ENCODE results near the gene WDR88.
"Not testable (repeated sequence)": the region's sequence is repeated elsewhere in the genome, so short reads cannot be mapped to it uniquely, and the experiment has no call there.

Gene WDR88

DNA sequence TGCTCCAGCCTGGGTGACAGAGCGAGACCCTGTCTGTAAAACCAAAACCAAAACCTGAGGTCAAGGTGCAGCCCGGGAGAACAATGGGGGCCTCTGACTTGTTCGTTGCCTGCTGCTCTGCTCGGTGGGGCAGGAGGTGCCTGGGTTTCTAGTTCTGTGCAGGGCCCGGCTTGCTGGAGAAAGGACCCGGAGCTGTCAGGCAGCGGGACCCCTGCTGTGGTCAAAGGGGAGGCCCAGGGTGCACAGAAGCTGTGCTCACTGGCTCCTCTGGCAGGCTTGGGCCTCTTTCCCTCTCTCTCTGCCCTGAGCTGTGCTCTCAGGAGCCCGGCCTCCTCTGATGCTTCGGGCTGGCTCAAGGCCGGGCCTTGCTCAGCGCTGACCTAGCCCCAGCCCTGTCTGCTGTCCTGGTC is 65.7 kb downstream of the WDR88 start:
- DNase-seq (ENCODE audit: low read depth in 2 of 2), result no peak

- DNase-seq (ENCODE audit: low read depth in 2 of 2), result no peak
Measured at GRCh38 chr19:33198169-33198568, 66.3 kb downstream of the WDR88 start.

GRCh38 chr19:33199441-33200265 is 67.7 kb downstream of the WDR88 start:
- DNase-seq (ENCODE audit: low read depth in 2 of 2), result no peak

- DNase-seq (ENCODE audit: low read depth in 2 of 2), result no peak
Measured at GRCh38 chr19:33201473-33201872, 69.6 kb downstream of the WDR88 start.

- DNase-seq (ENCODE audit: low read depth in 2 of 2), result no peak
Measured at GRCh38 chr19:33201886-33202545, 70.1 kb downstream of the WDR88 start.

GRCh38 chr19:33202546-33203507 is 70.9 kb downstream of the WDR88 start:
- no peak for DNase-seq (ENCODE audit: low read depth in 2 of 2)

DNA sequence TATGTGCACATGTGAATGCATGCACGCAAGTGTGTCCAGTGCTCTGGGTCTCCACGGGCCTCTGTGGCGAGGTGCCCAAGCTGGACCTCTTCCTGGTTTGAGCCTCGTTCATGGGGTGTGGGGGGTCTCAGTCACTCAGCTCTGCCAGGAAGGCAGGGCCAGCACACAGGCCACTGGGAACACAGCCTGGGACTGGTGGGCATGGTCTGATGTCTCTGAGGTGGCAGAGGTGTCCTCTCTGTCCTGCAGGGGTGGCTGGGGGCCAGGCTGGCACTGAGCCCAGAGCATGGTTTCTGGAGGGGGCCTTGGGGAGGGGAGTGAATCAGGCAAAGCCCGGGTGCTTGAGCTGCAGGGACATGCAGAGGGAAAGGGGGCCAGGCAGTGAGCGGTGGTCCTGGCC is 71.6 kb downstream of the WDR88 start:
- no peak for DNase-seq (ENCODE audit: low read depth in 2 of 2)

- no peak for DNase-seq (ENCODE audit: low read depth in 2 of 2)
Measured at GRCh38 chr19:33204136-33204973, 72.4 kb downstream of the WDR88 start.

DNA sequence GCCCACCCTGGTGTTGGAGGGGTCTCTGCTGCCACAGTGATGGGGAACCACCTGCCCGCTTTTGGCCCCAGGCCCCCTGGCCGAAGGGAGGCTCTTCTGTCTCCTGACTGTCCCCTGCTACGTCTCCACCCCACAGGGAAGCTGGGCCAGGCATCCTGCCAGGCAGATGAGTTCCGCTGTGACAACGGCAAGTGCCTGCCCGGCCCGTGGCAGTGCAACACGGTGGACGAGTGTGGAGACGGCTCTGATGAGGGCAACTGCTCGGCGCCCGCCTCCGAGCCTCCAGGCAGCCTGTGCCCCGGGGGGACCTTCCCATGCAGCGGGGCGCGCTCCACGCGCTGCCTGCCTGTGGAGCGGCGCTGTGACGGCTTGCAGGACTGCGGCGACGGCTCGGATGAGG is 73.2 kb downstream of the WDR88 start:
- no peak for DNase-seq (ENCODE audit: low read depth in 2 of 2)

DNA sequence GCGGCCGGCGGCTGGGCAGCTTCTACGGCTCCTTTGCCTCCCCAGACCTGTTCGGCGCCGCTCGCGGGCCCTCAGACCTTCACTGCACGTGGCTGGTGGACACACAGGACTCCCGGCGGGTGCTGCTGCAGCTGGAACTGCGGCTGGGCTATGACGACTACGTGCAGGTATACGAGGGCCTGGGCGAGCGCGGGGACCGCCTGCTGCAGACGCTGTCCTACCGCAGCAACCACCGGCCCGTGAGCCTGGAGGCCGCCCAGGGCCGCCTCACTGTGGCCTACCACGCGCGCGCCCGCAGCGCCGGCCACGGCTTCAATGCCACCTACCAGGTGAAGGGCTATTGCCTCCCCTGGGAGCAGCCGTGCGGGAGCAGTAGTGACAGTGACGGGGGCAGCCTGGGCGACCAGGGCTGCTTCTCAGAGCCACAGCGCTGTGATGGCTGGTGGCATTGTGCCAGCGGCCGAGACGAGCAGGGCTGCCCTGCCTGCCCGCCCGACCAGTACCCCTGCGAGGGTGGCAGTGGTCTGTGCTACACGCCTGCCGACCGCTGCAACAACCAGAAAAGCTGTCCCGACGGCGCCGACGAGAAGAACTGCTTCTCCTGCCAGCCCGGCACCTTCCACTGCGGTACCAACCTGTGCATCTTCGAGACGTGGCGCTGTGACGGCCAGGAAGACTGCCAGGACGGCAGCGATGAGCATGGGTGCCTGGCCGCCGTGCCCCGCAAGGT is 73.8 kb downstream of the WDR88 start:
- no peak for DNase-seq (ENCODE audit: low read depth in 2 of 2)

GRCh38 chr19:33206261-33207039 is 74.5 kb downstream of the WDR88 start:
- DNase-seq (ENCODE audit: low read depth in 2 of 2), result no peak

DNA sequence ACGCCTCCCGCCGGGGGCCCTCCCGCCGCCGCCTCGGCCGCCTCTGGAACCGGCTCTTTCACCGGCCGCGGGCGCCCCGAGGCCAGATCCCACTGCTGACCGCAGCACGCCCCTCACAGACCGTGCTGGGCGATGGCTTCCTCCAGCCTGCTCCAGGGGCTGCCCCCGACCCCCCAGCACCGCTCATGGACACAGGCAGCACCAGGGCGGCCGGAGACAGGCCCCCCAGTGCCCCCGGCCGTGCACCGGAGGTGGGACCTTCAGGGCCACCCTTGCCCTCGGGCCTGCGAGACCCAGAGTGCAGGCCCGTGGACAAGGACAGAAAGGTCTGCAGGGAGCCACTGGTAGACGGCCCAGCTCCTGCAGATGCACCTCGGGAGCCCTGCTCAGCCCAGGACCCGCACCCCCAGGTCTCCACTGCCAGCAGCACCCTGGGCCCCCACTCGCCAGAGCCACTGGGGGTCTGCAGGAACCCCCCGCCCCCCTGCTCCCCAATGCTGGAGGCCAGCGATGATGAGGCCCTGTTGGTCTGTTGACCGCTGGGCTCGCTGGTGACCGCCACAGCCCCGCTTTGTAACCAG is 75.2 kb downstream of the WDR88 start:
- DNase-seq (ENCODE audit: low read depth in 2 of 2), result no peak

DNA sequence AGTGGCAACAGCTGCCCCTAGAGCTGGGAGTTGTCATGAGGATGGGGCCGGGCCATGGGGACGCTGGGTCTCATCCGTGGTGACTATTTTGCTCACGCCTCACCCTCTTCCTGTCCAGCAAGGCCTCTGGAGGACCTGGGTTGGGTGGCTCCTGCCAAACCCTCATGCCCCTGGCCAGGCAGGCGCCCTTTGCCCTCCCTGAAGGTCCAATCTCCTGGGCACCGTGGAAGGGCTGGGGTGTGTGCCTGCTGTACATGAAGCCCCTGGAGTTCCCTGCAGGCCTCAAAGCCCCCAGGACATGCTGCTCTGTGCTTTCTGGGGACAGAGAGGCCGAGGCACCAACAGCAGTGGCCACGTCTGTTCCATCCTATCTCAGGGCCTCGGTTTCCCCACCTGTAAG is 76.0 kb downstream of the WDR88 start:
- no peak for DNase-seq (ENCODE audit: low read depth in 2 of 2)

DNA sequence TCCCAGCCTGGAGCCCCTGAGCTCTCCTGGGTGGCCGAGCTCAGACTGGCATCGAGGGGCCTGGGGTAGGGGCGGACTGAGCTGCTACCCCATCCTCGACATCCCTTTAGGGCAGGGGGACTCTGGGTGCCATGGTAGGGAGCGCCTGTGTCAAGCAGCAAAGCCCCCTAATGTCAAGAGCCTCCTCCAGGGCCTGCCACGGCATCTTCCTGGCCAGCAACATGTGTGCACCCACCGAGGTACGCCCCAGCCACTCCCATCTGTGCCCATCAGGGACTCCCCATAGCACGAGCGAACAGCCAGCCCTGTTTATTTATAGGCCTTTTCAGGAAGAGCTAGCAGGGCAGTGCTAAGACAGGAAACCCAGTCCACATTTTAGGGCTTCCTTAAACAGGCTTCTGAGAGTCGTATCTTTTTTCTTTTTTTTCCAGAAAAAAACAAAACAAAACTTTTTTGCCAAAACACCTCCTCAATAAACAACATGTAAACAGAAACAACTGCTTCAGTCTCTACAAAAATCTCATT is 76.5 kb downstream of the WDR88 start:
- DNase-seq (ENCODE audit: low read depth in 2 of 2), result no peak

DNA sequence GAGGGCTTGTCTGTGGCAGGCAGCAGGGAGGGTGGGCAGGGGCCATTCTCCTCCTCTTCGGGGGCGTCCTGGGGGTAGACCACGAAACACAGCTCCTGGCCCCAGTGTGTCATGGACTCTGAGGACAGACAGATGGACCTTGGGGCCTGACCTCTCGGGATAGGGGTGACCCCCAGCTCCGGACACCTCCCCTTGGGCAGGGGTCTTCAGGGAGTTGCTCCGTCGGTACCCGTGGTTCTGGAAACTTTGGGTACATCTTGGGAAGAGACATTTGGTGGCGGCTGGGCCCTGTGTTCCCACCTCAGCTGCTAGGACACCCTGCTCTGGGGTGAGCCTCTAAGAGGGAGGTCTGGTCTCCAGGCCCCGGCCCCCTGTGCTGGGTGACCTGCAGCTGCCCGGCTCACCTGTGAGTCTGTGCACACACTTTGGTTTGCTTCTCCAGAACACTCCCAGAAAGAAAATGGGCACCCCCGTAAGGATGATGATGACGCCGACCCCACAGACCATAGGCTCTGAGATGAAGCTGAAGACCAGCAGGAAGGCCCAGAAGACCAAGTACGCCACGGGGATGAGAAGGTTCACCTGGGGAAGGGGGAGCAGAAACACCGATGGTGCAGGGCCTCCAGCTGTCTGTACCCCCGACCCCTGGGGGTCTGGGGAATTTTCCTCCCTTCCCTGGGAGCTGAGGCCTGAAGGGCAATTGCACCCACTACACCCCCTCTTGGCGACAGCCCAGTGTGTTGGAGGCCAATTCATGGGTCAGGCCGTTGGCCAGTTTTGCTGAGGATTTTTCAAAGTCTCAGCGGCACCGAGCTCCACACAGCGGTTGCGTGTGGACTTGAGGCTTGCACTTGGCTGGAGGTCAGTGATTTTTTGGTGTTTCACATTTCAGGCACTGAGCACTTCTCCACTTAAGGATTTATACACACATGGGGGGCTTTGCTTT is 77.3 kb downstream of the WDR88 start:
- DNase-seq (ENCODE audit: low read depth in 2 of 2), result no peak

DNA sequence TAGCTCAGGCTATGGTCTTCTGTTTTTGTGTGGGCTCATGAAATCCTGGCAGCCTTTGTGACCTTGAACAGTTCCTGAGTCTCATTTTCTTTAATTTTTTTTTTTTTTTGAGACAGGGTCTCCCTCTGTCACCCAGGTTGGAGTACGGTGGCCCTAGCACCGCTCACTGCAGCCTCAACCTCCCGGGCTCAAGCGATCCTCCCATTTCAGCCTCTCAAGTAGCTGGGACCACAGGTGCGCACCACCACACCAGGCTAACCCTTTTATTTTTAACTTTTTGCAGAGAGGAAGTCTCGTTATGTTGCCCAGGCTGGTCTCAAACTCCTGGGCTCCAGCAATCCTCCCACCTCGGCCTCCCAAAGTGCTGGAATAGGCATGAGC is 77.9 kb downstream of the WDR88 start:
- DNase-seq (ENCODE audit: low read depth in 2 of 2), result not testable (repeated sequence)

DNA sequence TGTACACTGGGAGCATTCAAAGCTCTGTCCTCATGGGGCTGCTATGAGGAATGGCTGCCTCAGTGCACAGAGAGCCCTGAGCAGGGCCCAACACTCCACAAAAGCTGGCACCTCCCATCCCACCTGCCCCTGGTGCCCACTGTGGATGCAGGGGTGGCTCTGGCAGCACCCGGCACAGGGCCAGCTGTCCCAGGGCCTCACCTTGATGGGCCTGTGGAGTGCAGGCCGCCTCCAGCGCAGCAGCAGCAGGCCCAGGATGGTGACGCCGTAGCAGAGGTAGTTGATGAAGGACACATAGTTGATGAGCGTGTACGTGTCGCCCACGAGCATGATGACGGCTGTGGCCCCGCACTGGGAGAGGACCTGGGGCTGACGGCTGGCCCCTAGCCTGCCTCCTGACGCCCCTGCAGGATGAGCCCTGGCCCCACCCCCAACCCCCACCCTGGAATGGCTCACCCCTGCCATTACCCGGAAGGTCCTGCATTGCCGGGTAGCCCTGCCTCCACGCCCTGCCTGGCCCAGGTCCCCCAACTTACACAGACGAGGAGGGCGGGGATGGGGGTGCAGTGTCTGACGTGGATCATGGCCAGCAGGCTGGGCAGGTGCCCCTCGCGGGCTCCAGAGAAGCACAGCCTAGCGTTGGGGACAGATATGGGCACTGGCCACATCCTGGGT is 78.5 kb downstream of the WDR88 start:
- no peak for DNase-seq (ENCODE audit: low read depth in 2 of 2)
